ENCODE measurements around the gene ORMDL2.

Gene ORMDL2, protein sequence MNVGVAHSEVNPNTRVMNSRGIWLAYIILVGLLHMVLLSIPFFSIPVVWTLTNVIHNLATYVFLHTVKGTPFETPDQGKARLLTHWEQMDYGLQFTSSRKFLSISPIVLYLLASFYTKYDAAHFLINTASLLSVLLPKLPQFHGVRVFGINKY

DNA sequence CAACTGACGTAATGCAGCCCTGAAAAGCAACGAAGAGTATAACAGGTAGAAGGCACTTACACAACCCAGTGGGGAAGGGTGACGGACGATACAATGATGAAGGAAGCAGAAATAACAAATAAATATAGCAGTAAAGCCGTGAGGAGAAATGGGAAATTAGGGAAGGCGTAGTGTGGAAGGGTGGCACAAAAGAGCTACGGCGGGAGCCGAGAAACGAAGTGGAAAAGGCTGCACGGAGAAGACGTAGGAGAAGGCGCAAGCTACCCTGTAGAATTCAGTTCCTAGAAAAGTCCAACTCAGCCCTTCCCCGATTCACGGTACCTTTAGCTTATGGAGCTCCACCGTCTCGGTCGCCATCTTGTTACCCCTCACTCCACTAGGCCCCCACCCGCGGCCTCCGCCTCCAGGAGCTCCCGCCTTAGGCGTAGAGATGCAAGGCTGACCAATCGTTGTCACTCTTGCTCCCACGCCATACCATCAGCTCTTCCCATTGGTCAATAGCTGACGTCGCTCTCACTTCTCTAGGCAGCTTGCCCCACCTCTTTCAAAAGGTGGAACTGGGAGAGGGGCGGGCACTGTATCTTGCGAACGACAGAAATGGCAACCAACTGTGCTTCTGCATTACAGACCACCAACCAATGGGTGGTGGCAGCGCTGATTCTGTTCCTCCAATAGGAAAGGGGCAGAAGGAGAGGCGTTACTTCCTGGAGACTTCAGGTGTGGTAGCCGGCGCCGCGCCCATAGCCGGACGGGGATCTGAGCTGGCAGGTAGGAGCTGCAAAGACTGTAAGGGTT, at the start of gene ORMDL2, which contains the start of gene SARNP:
Gene ORMDL2 (plus strand): TSS at position 697 of the 795 bp plus-strand sequence. CDS start 959 bp downstream, outside the sequence.
Gene SARNP (minus strand): TSS at position 380 of the 795 bp plus-strand sequence. CDS start 23 bp downstream, at position 357.
- DNase-seq: peak; percentile 95

DNA sequence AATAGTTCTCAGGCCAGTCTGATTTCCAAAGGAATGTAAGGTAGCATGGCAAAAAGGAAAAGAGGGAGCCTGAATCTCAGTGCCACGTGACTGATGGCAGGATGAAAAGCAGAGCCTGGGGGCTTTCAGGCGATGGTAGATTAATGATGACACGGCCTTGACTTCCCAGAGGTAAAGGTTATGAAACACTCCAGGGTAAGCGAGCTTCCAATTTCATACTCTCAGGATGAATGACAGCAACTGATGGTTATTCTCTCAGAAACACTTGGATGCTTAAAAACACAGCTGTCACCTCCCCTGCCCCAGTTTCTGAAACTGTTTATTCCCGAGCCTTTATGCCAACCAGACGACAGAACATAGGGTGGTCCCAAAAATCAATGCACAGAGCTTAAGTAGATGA, 46.1 kb upstream of the ORMDL2 start:
- DNase-seq: no peak

DNA sequence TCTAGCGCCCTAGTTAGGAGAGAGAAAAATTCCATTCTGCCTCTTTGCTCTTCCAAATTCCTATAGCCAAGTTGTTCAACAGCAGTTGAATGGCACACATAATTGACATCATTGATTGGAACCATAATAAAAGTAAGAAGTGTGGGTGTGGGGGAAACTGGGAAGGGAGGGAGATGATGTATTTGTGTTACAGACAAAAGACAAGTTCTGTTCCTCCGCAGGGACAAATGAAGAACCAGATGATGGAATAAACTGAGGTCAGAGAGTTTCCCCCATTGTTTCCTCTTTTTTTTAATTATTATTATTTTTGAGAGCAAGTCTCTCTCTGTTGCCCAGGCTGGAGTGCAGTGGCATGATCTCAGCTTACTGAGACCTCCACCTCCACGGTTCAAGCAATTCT, 40.0 kb upstream of the ORMDL2 start:
- DNase-seq: no peak

DNA sequence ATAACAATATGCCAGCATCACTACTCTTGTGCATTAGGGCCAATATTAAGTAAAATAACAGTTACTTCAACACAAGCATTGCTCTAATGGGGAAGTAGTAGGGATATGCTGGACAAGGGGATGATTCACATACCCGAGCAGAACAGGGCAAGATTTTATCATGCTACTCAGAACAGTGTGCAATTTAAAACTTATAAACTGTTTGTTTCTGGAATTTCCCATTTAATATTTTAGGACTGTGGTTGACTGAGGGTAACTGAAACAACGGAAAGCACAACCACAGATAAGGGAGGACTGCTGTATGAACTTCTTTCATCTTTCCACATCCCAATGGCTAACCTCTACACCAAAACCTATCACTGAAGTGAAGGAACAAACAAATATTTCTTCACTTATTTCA, 37.2 kb upstream of the ORMDL2 start:
- DNase-seq: no peak

DNA sequence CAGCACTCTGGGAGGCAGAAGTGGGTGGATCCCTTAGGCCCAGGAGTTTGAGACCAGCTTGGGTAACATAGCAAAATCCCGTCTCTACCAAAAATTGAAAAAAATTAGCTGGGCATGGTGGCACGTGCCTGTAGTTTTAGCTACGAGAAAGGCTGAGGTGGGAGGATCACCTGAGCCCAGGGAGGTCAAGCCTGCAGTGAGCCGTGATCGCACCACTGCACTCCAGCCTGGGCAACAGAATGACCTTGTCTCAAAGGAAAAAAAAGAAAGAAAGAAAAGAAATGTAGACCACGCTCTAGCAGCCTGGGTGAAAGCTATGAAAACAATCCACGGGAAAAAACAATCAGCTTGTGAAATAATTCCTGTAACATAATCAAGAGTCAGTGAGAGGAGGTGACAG, 29.3 kb upstream of the ORMDL2 start:
- no peak for DNase-seq

DNA sequence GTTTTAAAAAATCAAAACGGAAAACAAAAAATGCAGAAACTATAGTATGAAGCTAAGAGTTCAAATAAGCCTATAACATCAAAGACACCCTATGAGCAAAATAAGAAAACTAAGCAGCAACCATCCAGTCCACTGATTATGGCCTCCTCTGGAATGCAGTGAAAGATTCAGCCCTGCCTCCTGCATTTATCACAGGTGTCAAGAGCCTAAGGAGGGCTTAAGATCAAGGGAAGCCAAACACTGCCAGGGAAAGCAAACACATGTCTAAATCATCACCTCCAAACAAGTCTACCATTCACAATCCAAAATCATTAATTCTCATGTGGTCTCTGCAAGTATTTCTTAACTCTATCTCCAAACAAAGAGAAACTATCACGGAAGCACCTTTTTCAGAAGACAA, 28.7 kb upstream of the ORMDL2 start:
- DNase-seq: no peak

DNA sequence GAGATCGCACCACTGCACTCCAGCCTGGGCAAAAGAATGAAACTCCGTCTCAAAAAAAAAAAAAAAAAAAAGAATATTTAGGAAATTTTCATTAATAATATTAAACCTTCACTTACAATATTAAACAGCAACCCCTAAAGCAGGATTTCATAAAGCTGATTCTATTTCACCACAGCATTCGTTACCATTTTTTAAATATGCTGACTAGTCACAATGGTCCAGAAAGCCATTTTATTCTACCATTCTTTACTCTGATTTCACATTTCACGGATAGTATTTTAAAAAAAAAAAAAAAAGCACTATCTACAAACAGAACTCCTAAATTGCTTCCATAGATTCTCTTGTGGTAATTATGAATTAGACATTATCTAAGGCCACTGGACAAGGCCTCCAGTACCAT, 27.9 kb upstream of the ORMDL2 start:
- no peak for DNase-seq

DNA sequence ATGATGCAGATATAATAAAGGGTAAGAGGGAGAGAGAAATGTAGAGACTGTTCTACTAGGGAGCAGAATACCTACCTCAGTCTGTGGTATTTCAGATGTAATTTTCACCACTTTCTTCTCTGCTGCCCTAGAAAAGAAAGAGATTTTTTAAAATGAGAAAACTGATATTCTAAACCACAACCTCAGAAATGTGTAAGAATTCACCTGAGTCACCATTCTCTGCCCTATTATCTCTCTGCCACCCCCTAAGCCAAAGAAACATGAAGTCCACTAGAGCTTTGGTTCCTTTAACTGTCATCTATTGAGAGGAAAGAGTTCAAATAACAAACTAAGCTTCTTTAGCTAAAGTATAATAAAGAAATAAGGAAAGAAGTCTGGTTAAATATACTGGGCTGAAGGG, 21.9 kb upstream of the ORMDL2 start:
- DNase-seq: no peak

DNA sequence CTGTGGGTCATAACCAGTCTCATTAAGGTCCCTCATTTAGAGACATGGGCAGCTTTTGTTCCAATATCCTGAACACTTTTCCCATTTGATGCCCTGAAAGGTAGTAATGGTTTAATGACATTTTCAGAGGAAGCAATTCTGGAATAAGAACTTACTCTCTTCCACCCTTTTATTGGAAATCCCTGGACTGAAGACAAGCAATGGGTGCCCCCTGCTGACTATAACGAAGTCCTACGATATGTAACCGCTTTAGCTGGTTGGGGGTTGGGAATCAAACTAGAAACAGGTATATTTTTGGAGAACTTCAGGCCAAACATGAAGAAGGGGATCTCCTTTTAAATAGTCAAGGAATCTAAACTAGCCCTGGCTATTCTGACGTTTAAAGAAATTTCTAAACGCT, 20.8 kb upstream of the ORMDL2 start:
- DNase-seq: no peak

DNA sequence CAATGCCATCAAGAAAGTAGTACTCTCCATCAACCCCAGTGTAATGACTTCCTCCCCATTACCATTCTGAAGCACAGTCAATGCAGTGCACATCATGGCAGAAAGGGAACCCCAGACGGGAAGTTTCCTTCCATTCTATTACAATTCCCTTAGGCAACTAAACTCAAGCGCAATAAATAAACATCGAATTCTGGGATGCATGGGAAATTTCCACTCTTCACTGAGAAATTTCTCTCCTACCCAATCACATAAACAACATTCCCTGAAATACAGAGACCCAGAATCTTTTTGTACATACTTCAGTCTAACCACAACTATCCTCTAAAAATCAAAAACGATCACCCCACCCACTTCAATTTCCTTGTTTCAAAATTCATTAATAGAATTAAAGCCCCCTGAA, 20.3 kb upstream of the ORMDL2 start:
- no peak for DNase-seq

DNA sequence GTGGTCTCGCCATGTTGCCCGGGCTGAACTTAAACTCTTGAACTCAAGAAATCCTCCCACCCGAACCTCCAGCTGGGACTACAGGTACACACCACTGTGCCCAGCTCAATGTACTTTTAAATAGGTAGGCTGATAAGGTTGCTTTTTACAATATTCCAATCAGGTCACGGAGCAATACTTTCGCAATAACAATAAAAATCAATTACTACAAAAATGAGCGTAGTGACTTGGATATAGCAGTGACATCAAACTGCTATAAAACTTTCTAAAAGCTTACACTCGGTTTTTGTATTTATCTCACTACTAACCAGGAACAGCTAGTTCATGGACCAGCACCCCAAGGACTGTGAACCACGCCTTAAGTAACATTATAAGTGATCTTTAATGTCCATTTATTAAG, 10.9 kb upstream of the ORMDL2 start:
- DNase-seq: no peak

DNA sequence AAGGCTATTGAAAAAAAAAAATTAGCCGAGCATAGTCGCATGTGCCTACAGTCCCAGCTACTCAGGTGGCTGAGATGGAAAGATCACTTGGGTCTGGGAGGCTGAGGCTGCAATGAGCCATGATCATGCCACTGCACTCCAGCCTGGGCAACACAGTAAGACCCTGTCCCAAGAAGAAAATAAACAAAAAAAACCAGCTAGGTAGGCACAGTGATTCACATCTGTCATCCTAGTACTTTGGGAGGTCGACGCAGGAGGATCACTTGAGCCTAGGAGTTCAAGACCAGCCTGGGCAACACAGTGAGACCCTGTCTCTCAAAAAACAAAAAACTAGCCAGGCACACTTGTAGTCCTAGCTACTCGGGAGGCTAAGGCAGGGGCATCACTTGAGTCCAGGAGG, 8.6 kb upstream of the ORMDL2 start:
- no peak for DNase-seq

DNA sequence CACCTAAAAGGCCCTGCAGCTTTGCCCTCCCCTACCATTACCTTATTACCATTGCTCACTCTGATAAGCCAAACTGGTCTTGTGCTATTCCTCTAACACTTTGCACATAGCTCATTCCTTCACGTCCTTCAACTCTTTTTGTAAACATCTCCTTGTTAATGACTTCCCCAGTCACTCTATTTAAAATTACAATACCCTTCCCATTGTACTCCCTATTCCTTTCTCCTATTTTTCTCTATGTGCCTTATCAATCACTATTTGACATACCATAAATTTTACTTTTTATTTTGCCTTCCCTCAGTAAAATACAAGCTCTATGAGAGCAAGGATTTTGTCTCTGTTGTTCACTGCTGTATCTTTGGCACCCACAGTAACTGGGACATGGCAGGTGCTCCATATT, 5.8 kb upstream of the ORMDL2 start:
- DNase-seq: no peak

DNA sequence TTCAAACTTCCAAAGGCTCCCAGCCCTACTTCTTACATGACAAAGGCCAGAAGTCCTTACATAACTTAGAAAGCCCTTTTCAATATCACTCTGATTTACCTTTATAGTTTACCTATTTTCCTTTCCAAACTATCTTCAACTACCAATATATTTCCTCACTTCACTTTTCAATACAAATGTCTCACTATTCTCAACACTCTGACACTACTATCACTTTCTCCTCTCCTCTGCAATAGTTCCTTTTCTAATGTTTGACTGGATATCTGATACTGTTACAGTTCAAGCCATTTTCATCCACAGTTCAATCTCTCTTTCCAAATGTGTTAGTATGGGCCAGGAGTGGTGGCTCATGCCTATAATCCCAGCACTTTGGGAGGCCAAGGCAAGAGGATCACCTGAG, 3.6 kb upstream of the ORMDL2 start:
- no peak for DNase-seq

DNA sequence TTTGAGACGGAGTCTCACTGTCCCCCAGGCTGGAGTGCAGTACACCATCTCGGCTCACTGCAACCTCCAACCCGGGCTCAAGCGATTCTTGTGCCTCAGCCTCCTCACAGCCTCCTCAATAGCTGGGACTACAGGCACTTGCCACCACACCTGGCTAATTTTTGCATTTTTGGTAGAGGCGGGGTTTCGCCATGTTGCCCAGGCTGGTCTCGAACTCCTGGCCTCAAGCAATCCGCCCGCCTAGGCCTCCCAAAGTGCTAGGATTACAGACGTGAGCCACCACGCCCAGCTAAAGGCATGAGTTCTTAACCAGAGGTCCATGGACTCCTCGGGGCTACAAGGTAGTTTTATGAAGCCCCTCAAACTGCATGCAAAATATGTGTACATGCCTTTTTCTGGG, 2.4 kb upstream of the ORMDL2 start:
- no peak for DNase-seq

DNA sequence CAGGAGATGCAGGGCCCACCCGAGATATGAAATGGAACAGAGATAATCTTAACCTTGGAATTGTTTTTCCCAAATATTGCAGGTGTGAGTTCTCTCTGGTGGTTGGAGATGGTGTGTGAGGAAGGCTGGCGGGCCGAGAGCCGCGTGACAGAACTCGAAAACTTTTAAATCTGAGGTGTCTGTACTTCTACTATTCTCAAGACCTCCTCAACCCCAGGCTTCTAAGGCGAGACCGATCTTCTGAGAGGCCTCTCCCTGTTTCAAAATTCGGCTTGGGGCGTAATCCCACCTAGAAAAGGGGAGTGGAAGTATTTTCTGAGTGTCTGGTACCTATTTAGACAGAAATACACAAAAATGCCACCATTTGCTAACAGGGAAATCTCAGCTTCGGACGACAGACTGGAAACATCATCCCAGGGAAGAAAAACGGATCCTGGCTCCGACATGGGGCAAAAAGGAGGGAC, 928 bp upstream of the ORMDL2 start:
- DNase-seq: no peak

DNA sequence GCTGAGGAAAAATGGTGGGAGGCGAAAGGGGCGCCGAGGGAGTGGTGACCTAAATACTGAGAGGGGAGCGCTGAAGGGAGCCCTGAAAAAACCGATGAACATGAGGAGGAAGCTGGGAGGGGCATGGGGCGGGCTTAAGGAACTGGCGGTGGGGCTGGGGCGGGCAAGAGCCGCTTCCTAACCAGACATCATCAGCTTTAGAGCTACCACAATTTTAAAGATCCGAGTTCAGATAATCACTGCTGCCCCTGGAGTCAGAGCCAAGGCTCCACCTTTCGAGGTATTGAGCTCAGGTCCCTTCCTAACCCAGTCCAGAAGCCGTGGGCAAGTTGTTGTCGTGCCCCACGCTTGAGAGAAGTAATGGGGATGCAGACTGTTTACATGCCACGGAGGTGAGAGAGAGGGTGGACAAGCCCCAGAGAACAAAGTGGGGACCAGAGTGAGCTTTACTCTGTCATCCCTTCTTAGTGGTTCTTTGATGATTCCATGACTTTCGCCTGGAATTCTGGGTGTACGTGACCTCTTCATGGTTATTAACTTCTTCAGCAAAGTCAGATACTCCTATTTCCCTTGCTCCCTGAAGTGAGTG, 393 bp downstream of the ORMDL2 start:
- no peak for DNase-seq

DNA sequence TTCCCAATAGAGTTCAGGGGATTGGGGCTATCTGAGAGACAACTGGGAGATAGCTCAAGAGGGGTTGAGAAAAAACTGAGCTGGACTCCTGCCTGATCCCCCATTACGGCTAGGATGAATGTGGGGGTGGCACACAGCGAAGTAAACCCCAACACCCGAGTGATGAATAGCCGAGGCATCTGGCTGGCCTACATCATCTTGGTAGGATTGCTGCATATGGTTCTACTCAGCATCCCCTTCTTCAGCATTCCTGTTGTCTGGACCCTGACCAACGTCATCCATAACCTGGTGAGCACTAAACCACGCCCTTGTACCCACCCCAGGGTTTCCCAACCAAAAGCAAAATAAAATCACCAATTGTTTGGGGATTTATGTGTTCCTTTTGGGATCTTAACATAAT, 1.0 kb downstream of the ORMDL2 start:
- no peak for DNase-seq

DNA sequence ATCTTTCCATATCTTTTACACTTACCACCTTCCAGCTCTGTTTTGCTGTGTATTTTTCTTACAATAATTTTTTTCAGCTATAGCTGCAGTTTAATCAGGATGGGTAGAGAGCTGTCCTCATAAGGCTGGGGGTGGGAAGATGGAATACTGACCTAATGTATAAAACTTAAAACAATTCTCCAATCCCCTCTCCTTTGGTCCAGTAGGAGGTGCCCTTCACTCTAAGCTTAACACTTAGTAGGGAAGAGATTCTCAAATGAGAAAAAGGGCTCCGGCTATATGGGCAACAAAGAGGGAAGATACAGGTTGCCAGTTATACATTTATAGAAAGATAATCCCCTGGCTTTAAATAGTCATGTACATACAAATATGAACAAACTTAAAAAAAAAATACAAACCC, 2.8 kb downstream of the ORMDL2 start:
- DNase-seq: no peak

DNA sequence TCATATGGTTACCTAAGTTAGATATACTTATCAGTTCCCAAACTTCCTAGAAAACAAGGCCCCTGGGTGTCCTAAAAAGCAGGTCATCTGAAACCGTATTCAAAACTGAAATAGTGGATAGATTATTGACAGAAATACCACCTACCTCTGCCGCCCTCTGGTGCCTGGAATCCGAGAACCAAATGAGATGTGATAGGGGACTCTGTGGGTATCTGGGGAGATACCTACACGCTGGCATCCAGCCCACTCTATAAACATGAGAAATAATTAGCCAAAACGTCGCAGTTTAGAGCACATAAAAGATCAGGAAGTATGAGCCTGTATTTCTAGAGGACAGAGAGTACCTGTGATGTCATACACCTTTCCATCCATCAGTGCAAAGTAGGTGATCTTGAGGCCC, 4.4 kb downstream of the ORMDL2 start:
- no peak for DNase-seq

DNA sequence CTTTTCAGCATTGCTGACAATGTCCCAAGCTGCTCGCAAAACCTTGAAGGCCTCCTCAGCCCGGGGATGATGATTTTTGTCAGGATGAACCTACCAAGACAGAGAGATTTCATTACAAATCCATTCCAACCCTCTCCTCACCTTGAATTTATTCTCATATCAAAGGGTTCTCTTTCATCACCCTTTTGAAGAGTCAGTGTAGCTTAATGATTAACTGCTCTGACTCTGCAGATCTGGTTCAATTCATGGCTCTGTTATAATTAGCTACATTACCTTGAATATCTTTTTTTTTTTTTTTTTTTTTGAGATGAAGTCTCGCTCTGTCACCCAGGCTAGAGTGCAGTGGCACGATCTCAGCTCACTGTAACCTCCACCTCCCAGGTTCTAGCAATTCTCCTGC, 5.6 kb downstream of the ORMDL2 start:
- DNase-seq: no peak

DNA sequence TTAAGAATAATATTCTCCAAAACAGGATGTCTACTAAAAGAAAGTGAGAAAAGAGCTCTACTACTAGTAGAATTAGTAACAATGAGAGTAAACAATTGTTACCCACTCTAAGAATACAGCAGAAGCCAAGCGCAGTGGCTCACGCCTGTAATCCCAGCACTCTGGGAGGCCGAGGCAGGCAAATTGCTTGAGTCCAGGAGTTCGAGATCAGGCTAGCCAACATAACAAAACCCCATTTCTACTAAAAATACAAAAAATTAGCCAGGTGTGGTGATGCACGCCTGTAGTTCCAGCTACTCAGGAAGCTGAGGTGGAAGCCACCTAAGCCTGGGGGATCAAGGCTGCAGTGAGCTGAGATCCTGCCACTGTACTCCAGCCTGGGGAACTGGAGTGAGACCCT, 6.9 kb downstream of the ORMDL2 start:
- DNase-seq: no peak

DNA sequence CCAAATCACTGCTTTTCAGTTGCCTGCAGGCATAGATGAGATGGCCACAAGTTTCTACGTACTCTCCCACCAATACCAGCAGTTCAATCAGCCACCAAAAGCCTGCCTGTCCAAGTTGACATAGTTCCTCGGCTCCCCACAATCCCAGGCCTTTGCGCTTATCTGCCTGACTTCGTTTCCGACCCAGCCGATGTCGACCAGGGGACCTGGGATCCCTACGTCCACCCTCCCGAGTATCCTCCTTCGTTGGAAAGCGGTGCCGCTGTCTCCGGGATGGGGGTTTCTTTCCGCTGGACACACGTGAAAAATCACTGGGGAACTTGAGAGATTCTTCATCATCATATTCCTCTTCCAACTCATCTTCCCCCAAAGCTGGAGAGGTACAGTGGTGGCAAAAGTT, 10.0 kb downstream of the ORMDL2 start:
- no peak for DNase-seq

DNA sequence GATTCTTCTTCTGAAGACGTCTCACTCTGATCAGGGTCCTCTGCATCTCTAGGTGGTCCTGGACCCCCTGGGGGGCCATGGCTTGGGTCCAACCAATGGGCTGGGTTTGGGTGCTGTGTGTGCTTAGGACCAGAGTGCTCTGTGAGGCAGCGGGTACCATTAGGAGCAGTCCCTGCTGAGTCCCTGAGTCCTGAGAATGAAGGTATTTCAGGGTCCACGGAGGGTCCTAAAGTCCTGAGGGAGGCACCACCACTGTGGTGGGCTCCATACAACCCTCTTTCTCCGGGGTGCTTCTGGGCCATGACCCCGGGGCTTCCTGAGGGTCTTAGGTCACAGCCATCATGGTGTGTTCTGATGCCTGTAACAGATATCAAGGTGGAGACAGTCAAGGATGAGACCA, 10.5 kb downstream of the ORMDL2 start:
- DNase-seq: no peak

All from NK-92 treated with Interleukin-12 subunit alpha and Interleukin-12 subunit beta, amount 100 ng/mL, for 24 hours (cell line).